WERI-Rb-1 (cell line): ENCODE results near the gene UBL7.

Experiments
- DNase-seq: peaks from one replicate; pipeline ENCODE4 v3.0.0-alpha.2; 2020
- H3K27ac ChIP-seq: fragments of 250-450 bp; sonication (Bioruptor Pico); 2 replicates; pipeline ENCODE4 v1.5.1; 2020; ENCODE audit warnings: mild to moderate bottlenecking, moderate library complexity
- H3K27me3 ChIP-seq: fragments of 250-450 bp; sonication (Bioruptor Pico); 2 replicates; pipeline ENCODE4 v1.5.1; 2021; ENCODE audit warnings: mild to moderate bottlenecking, low read depth, moderate library complexity; ENCODE audit not compliant: insufficient read depth, severe bottlenecking
- H3K36me3 ChIP-seq: fragments of 250-450 bp; sonication (Bioruptor Pico); 2 replicates; pipeline ENCODE4 v1.5.1; 2020; ENCODE audit warnings: mild to moderate bottlenecking, moderate library complexity
- H3K4me3 ChIP-seq: 2 replicates; pipeline ENCODE4 v1.5.1; 2011; ENCODE audit warnings: low read depth, mild to moderate bottlenecking, control low read depth, low read length
- H3K9me3 ChIP-seq: fragments of 250-450 bp; sonication (Bioruptor Pico); 2 replicates; pipeline ENCODE4 v1.5.1; 2021; ENCODE audit warnings: mild to moderate bottlenecking, moderate library complexity; ENCODE audit not compliant: severe bottlenecking
- TF ChIP-seq, protein P1 (sequence below): IDR thresholded peaks from 2 replicates; pipeline ENCODE4 v1.5.1; 2011; ENCODE audit warnings: low read depth, mild to moderate bottlenecking, control low read depth, inconsistent platforms, low read length

UBL7 gene

DNA sequence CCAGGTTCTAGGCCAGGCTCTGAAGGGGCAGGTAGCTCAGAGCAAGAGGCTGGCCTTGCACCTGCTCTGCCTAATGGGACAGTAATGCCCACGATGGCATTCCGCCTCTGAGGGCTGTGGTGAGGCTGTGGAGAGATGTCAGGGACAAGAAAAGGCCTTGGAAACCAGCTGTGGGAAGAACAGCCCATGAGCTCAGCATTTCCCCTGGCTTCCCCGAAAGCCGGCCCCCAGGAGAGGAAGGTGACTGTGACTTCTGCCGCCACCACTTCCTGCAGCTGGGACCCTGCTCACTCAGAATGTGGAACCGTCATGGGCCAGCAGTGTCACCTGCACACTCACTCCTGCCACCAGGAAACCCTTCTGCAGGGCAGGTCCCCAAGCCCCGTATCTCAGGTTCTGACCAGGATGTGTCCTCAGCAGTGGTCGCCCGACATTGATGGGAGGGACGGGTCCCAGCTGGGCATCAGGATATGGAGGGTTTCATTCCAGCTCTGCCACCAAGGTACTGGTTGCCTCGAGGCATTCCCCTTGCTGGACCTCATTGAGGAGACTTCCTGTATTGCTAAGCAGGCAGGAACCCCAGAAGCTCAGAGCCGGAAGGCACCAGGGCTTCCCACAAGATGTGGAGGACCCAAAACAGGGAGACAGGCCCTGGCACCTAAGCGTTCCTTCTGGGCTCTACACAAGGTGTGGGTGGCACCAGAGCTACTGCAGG lies 57.9 kb downstream of the UBL7 start:
- TF ChIP-seq, protein P1, sequence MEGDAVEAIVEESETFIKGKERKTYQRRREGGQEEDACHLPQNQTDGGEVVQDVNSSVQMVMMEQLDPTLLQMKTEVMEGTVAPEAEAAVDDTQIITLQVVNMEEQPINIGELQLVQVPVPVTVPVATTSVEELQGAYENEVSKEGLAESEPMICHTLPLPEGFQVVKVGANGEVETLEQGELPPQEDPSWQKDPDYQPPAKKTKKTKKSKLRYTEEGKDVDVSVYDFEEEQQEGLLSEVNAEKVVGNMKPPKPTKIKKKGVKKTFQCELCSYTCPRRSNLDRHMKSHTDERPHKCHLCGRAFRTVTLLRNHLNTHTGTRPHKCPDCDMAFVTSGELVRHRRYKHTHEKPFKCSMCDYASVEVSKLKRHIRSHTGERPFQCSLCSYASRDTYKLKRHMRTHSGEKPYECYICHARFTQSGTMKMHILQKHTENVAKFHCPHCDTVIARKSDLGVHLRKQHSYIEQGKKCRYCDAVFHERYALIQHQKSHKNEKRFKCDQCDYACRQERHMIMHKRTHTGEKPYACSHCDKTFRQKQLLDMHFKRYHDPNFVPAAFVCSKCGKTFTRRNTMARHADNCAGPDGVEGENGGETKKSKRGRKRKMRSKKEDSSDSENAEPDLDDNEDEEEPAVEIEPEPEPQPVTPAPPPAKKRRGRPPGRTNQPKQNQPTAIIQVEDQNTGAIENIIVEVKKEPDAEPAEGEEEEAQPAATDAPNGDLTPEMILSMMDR, result no peak
- H3K4me3 ChIP-seq, result no peak overlapping the region
- DNase-seq, result no peak
- no peaks in the 10 kb centered on the region for H3K27me3 ChIP-seq
- H3K36me3 ChIP-seq, result no peaks in the 10 kb centered on the region
- no peak overlapping the region for H3K27ac ChIP-seq
- H3K9me3 ChIP-seq, result no peaks in the 10 kb centered on the region

DNA sequence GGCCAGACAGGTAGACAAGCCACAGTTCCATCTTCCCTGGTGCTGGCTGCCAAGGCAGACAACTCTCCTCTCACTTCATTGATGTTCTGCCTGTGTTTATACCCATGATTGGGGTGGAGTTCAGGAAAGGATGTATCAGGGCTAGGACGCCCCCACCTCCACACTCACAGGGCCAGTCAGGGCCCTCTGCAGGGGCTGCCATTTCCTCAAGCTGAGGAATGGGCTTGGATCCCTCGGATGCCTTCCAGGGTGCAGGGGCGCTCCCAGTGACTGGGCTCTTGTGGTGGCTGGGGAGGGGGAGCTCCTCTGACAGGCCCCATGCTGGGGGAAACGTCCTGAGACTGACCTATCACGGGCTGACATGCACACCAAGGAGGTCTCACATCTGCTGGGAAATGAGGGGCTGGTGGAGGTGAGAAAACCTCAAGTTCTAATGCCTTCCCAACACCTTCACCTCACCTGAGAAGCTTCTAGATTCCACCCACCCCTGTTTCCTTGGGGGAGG lies 58.6 kb downstream of the UBL7 start:
- H3K4me3 ChIP-seq, result no peak overlapping the region

DNA sequence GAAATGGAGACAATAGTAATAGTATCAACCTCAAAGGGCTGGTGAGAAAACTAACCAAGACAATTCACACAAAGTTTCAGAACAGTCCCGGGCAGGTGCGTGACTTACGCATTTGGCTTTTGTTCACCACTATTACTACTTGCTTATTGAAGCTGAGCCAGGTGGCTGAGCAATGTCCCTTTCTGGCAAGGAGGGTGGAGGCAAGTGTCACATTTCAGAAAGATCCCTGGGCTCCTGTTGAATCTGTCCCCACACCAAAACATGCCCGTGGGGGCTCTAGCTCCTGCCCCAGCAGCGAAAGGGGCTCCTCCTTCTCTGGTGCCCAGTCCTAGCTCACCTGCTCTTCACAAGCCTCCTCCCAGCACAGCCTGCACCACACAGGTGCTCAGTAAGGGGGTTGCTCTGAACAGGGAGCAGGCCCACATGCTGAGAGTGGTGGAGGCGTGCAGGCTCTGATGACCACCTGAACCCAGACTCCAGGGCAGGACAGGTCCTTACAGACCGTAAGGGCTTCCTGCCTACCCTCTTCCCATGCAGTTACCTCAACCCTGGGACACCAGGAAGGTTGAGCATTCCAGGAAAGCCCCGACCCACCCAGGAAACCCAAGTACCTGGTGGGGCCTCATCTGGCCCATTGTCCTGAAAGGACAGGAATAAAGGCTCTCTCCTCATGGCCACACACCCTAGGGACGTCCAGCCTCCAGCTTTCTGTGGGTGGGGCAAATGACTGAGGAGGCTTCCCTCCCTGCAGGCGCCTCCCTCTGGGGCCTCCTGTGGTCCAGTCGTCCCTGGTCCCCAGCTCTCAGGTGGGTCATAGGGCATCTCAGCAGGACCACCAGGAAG lies 59.8 kb downstream of the UBL7 start:
- TF ChIP-seq, protein P1, result no peak
- Histone ChIP-seq H3K36me3 (no peaks in the 10 kb centered on the region), H3K9me3 (no peaks in the 10 kb centered on the region), H3K27ac (no peak overlapping the region), H3K4me3 (no peak overlapping the region), H3K27me3 (no peaks in the 10 kb centered on the region)
- no peak for DNase-seq

More for the DNA sequence above, 58.6 kb downstream of the UBL7 start:
- H3K27ac ChIP-seq, result no peak overlapping the region
- TF ChIP-seq, protein P1, result no peak
- no peaks in the 10 kb centered on the region for H3K36me3 ChIP-seq
- DNase-seq, result no peak
- no peaks in the 10 kb centered on the region for H3K9me3 ChIP-seq
- no peaks in the 10 kb centered on the region for H3K27me3 ChIP-seq

DNA sequence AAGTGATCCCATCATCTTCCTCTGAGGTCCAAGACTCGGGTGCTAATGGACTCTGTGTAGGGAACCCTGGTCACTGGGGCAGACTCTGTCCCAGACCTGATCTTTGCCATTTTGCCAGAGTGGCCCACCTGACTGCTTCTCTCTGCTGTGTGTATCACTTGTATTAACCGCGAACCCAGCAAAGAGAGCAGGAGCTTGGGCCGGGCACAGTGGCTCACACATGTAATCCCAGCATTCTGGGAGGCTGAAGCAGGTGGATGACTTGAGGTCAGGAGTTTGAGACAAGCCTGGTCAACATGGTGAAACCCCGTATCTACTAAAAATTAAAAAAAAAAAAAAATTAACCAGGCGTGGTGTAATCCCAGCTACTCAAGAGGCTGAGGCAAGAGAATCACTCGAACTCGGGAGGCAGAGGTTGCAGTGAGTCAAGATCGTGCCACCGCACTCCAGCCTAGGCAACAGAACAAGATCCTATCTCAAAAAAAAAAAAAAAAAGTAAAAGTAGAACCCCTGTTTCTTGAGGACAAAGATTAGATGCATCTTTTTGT lies 60.6 kb downstream of the UBL7 start:
- Histone ChIP-seq H3K9me3 (no peaks in the 10 kb centered on the region), H3K27ac (no peak overlapping the region), H3K36me3 (no peaks in the 10 kb centered on the region), H3K4me3 (no peak overlapping the region), H3K27me3 (no peaks in the 10 kb centered on the region)
- TF ChIP-seq, protein P1, result no peak
- DNase-seq, result no peak

DNA sequence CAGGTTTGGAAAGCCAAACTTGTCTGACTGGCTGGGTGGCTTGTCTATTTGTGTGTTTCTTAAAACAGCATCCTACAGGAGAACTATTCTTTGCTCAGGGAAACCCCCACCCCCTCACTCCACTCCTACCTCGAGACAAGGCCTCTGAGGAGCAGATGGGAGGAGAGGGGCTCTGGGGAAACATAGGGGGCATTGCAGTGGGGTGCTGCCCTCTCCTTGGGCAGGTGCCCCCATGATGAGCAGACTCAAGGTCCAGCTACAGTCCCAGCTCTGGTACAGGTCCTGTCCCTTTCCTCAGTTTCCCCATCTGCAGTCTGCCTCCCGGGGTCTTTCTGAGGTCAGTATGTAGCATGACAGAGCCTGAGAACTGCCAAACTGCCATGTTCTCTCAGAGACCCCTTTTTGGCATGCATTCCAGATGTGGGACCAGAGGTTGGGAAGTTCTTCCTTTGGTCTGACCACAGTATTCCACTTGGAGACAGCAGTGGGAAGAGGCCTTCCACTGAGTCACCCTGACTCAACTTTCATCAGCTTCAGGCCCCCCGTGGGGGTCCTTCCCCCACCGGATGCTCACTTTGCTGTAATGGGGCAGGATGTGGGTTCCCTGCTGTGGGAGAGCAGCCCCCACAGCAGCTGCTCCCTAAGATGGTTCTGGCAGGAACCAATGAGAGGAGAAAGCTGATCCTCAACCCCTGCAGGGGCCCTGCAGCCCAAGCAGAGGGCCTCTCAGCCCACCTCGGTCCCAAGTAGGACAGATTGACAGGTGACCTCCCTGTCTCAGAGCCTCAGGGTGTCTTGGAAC lies 61.2 kb downstream of the UBL7 start:
- Histone ChIP-seq H3K36me3 (no peaks in the 10 kb centered on the region), H3K4me3 (no peak overlapping the region)

More for the DNA sequence above, 61.2 kb downstream of the UBL7 start:
- Histone ChIP-seq H3K9me3 (no peaks in the 10 kb centered on the region), H3K27me3 (no peaks in the 10 kb centered on the region), H3K27ac (no peak overlapping the region)
- no peak for DNase-seq
- TF ChIP-seq, protein P1, result no peak
